Common myeloid progenitor, CD34-positive (primary cell): ENCODE data around the gene RAB12.

Source experiments
- CTCF ChIA-PET: fragments of 350-600 bp; sonication (Branson Sonifier 250); formaldehyde crosslinking; loops from one replicate; lab custom pipeline; 2021; ENCODE audit warnings: antibody characterized with exemption; lab: Charles Lee
- POLR2A ChIA-PET: fragments of 350-600 bp; sonication (Branson Sonifier 250); formaldehyde crosslinking; loops from one replicate; lab custom pipeline; 2021; ENCODE audit warnings: antibody characterized with exemption; lab: Charles Lee
- DNase-seq, 3 donors: peaks; one replicate each; pipeline versions ENCODE4 v3.0.0 to v3.0.0-alpha.2; 2013
- H3K27ac ChIP-seq, 2 experiments: 1 replicate in 1 of 2; 2 replicates in 1 of 2; pipeline ENCODE4 v1.7.0; 2013; ENCODE audit warnings: inconsistent platforms in 2 of 2, low read length in 2 of 2, mild to moderate bottlenecking in 2 of 2, low read depth in 1 of 2, moderate library complexity in 1 of 2; ENCODE audit not compliant: severe bottlenecking in 2 of 2, insufficient read depth in 1 of 2, poor library complexity in 1 of 2
- H3K27me3 ChIP-seq, 5 experiments: replicated peaks in 2 of 5; 1 replicate in 3 of 5; 2 replicates in 2 of 5; pipeline versions ENCODE4 v1.6.1 to v1.7.0; 2013; ENCODE audit warnings: low read length in 4 of 5, mild to moderate bottlenecking in 2 of 5, moderate library complexity in 2 of 5, inconsistent platforms in 1 of 5; ENCODE audit not compliant: insufficient read depth in 5 of 5, control insufficient read depth in 4 of 5
- H3K36me3 ChIP-seq, 4 experiments: 1 replicate in 2 of 4; 2 replicates in 2 of 4; pipeline versions ENCODE4 v1.6.1 to v1.7.0; 2013; ENCODE audit warnings: low read length in 3 of 4, control low read depth in 1 of 4, mild to moderate bottlenecking in 1 of 4; ENCODE audit not compliant: control insufficient read depth in 4 of 4, insufficient read depth in 4 of 4
- H3K4me1 ChIP-seq, 4 experiments: 1 replicate in 3 of 4; 2 replicates in 1 of 4; pipeline versions ENCODE4 v1.6.1 to v1.7.1; 2013; ENCODE audit warnings: low read length in 3 of 4, mild to moderate bottlenecking in 3 of 4, control low read depth in 1 of 4, inconsistent platforms in 1 of 4, moderate library complexity in 1 of 4; ENCODE audit not compliant: control insufficient read depth in 4 of 4, insufficient read depth in 4 of 4; ENCODE audit errors: control extremely low read depth in 1 of 4
- H3K4me3 ChIP-seq, 7 experiments: 1 replicate in 4 of 7; 2 replicates in 3 of 7; pipeline versions ENCODE4 v1.5.1 to v1.7.0; 2013; ENCODE audit warnings: mild to moderate bottlenecking in 7 of 7, low read length in 6 of 7, moderate library complexity in 6 of 7, inconsistent platforms in 2 of 7, low read depth in 2 of 7, control low read depth in 1 of 7; ENCODE audit not compliant: insufficient read depth in 4 of 7, control insufficient read depth in 1 of 7; ENCODE audit errors: extremely low read depth in 1 of 7
- H3K9me3 ChIP-seq, 5 experiments: 1 replicate in 4 of 5; 2 replicates in 1 of 5; pipeline versions ENCODE4 v1.6.1 to v1.7.1; 2013; ENCODE audit warnings: low read length in 4 of 5, mild to moderate bottlenecking in 2 of 5, inconsistent platforms in 1 of 5, low read depth in 1 of 5, moderate library complexity in 1 of 5; ENCODE audit not compliant: control insufficient read depth in 4 of 5, insufficient read depth in 2 of 5; ENCODE audit errors: control extremely low read depth in 1 of 5
- WGBS: methylation state at CpG from one replicate; pipeline ENCODE4 v1.1.5; 2013; ENCODE audit not compliant: insufficient coverage; 5-methylcytosine and 5-hydroxymethylcytosine counted together

Gene RAB12

DNA sequence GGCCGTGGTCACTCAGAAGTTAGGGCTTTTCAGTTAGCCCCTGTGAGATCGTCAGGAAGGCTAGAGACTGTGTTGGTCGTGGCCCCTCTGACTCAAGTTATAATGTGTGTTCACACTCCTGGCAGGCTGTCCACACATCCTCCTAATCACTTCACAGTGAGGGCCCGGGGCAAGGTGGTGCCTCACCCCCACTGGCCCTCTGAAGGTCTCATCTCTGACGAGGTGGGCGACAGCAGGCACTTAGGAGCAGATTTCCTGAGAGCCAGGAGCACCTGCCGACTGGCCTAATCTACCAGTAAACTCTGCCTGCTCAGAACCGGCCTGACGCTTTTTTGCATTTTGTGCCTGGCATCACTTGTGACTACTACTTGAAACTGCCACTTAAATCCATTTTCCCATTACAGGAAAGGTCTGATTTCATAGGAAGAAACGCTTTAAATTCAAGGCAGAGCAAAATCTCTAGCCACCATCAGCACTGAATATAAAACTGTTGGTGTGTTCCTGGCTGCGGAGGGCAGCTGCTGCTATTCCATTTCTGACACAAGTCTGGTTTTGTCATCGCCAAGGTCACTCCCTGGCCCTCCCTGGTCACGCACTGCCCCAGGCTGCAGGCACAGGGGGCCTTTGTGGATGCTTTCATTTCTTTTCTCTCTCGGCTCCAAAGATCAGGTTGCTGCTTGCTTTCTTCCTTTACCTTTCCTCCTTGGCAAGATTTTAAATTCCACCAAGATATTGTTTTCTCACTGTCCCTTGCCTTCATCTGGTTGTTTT is 48.0 kb downstream of the RAB12 start:
- Histone ChIP-seq H3K27ac (no peak overlapping the region), H3K27me3 (no peaks in the 10 kb centered on the region), H3K9me3 (no peaks in the 10 kb centered on the region), H3K36me3 (no peaks in the 10 kb centered on the region), H3K4me1 (peaks cover 0 to 7% (median 4%) of the 10 kb centered on the region in 4 experiments), H3K4me3 (no peak overlapping the region)
- ChIA-PET CTCF (interaction anchor here (2.3 kb wide), 1 partner anchor 330 kb away, joined by 13 read pairs; no protein-coding TSS in a partner anchor), POLR2A (no interaction called here)
- WGBS: 93% methylated on average over 14 of the region's 14 CpGs
- DNase-seq: no peak

DNA sequence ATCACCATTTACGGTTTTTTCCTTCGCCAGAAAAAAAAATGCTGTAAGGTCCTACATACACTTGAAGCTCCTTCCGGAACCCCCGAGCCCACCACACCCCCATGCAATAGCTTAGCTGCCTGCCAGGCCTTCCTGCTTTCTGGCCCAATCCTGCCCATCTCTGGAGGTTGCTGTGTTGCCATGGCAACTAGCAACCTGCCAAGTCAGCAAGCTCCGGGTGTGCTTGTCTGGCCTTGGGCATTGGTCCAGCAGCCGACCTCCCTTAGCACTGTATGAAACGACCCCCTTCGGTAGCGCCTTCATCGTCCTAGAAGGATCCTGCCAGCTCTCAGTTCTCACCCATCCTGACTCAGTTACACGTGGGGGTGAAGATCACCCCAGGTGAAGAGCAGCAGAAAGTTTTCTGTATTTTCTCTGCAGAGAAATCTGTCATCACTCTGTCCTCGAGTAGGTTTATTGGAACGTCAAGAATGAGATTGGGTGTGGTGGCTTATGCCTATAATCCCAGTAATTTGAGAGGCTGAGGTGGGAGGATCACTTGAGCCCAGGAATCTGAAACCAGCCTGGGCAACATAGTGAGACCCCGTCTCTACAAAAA is 48.7 kb downstream of the RAB12 start:
- CTCF ChIA-PET: no interaction called here
- H3K9me3 ChIP-seq: no peaks in the 10 kb centered on the region
- peak in 1 of 3 donors; percentile 6 for DNase-seq
- peaks cover 0 to 7% (median 4%) of the 10 kb centered on the region in 4 experiments for H3K4me1 ChIP-seq
- no peak overlapping the region for H3K27ac ChIP-seq
- 81% methylated on average over 12 of the region's 14 CpGs for WGBS
- no peaks in the 10 kb centered on the region for H3K36me3 ChIP-seq
- H3K27me3 ChIP-seq: no peaks in the 10 kb centered on the region
- POLR2A ChIA-PET: interaction anchor here (0.6 kb wide), 1 partner anchor 676 kb away, joined by 3 read pairs; no protein-coding TSS in a partner anchor
- H3K4me3 ChIP-seq: no peak overlapping the region

DNA sequence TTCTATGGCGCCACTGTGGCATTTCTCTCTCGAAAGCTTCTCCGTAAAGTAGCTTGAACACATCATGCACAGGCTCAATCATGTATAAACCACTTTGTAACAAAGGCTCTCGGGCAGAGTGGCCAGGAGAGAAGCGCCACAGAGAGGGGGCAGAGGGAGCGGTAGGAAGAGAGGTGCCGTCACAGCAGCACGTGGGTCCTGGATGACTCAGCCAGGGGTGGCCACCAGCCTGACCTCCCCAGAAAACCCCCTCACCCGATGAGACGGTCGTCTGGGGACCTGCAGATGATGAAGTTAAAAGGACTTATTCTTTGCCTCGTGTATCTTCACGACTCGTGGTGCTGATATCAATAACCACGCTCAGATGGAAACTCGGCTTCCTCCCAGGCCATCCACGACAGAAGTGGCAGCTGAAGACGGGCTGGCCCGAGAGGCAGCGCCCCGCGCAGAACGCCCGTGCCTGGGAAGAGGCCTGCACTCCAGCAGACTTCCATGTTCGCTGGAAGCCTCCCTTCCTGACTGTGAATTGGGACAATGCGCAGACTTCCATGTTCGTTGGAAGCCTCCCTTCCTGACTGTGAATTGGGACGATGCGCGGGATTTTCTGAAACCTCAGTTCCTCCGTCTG is 49.7 kb downstream of the RAB12 start:
- Histone ChIP-seq H3K4me1 (peaks cover 0 to 7% (median 4%) of the 10 kb centered on the region in 4 experiments), H3K9me3 (no peaks in the 10 kb centered on the region), H3K27me3 (no peaks in the 10 kb centered on the region), H3K27ac (no peak overlapping the region), H3K36me3 (no peaks in the 10 kb centered on the region), H3K4me3 (no peak overlapping the region)
- POLR2A ChIA-PET: no interaction called here
- CTCF ChIA-PET: no interaction called here
- DNase-seq: no peak
- WGBS: 96% methylated on average over 27 of the region's 31 CpGs

DNA sequence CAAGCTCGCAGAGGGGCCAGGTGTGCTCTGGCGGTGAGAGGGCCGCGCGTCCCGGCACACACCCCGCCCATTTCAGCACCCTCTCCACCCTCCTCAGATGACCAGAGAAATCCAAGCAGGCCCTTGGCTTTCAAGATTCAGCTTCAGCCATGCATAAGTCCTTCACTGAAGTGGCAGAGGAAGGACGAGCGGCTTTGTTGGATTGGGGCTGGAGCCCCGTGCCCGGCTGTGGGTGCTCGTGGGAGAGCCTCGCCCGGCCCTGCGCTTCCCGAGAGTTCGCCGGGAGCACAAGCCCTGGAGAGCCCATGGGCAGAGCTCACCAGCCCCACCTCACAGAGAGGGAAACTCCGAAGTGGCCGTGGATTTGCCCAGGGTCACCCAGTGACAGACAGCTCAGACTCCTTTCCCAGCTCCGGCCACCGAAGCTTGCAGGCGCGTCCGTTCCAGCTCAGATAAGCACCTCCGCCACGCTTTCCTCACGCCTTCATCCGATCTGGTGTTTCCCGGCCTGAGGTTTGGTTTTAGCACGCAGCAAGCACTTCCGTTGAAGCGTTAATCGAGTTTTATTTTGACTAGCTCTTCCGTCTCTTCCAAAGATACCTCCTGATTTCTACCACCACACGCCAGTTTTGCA is 50.5 kb downstream of the RAB12 start:
- ChIA-PET CTCF (interaction anchor here (0.6 to 1.4 kb wide), 5 partner anchors 10 to 152 kb away, joined by 3 read pairs; no protein-coding TSS in a partner anchor), POLR2A (no interaction called here)
- no peaks in the 10 kb centered on the region for H3K9me3 ChIP-seq
- no peak overlapping the region for H3K4me3 ChIP-seq
- H3K27ac ChIP-seq: no peak overlapping the region
- no peak for DNase-seq
- no peaks in the 10 kb centered on the region for H3K27me3 ChIP-seq
- 98% methylated on average over 31 of the region's 36 CpGs for WGBS
- H3K4me1 ChIP-seq: peaks cover 0 to 7% (median 4%) of the 10 kb centered on the region in 4 experiments
- H3K36me3 ChIP-seq: no peaks in the 10 kb centered on the region

- no peaks in the 10 kb centered on the region for H3K9me3 ChIP-seq
- CTCF ChIA-PET: interaction anchor here (0.6 to 1.4 kb wide), 5 partner anchors 10 to 152 kb away, joined by 3 read pairs; no protein-coding TSS in a partner anchor
- peaks cover 0 to 7% (median 4%) of the 10 kb centered on the region in 4 experiments for H3K4me1 ChIP-seq
- no peak overlapping the region for H3K4me3 ChIP-seq
- POLR2A ChIA-PET: no interaction called here
- H3K36me3 ChIP-seq: no peaks in the 10 kb centered on the region
- no peak overlapping the region for H3K27ac ChIP-seq
- H3K27me3 ChIP-seq: no peaks in the 10 kb centered on the region
- WGBS: 90% methylated on average over 2 of the region's 5 CpGs
- no peak for DNase-seq
Observed at GRCh38 chr18:8660316-8660715, 51.1 kb downstream of the RAB12 start.

DNA sequence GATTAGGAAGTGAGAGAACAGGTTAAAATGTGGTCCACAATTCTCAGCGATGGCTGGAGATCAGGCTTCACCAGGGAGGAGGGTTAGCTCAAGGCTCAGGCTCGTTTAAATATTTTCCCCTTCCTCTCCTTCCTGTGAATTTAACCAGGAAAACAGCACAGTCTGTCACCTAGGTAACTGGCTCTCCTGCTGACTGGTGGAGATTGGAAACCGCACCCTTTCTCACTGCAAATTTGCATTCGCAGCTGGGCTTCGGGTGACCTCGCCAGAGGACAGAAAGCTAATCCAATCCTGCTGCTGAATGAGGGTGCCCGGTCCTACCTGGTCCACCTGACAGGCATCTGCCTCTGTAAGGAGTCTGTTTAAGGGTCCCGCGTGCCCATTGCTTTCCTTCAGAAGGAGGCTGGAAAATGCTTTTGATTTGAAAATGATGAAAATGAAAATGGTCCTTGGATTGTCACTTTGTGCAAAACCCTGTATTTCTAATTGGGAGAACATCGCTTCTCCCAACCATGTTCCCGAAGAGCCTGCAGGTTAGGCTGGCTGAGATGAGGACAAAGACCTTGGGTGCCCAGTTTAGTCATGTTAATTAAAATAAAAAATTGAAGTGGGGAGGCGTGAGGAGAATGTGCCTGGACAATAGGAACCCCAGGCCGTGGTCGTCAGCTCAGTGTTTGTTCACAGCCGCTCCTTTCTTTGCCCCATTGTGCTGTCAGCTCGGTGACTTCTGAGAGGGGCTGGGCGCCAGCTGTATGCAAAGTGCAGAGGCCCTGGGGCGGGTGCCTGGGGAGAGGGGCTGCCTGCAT is 52.7 kb downstream of the RAB12 start:
- H3K27ac ChIP-seq: no peak overlapping the region
- ChIA-PET POLR2A (no interaction called here), CTCF (interaction anchor here (1.1 to 1.6 kb wide), 4 partner anchors 9 to 325 kb away, joined by 4 to 6 read pairs (median 6); no protein-coding TSS in a partner anchor)
- no peaks in the 10 kb centered on the region for H3K9me3 ChIP-seq
- peak in 1 of 3 donors; percentile 6 for DNase-seq
- peaks cover 0 to 7% (median 4%) of the 10 kb centered on the region in 4 experiments for H3K4me1 ChIP-seq
- H3K36me3 ChIP-seq: no peaks in the 10 kb centered on the region
- 44% methylated on average over 17 of the region's 18 CpGs for WGBS
- no peaks in the 10 kb centered on the region for H3K27me3 ChIP-seq
- peak overlapping the region in 2 of 7 experiments; percentile 15 to 46 for H3K4me3 ChIP-seq
